OCI-LY1 (cell line): ENCODE results near the gene ZP4.

ENCODE experiments used
- EZH2 ChIP-seq: fragments of 200-600 bp; sonication (generic), shearing (Covaris generic); IDR thresholded peaks from 2 replicates; pipeline ENCODE4 v1.8.0; 2017; ENCODE audit warnings: borderline replicate concordance, mixed run types, mild to moderate bottlenecking, antibody characterized with exemption, low read length, moderate library complexity, mixed read lengths
- TF ChIP-seq, protein P1 (sequence below): fragments of 200-600 bp; sonication (generic), shearing (Covaris generic); IDR thresholded peaks from 2 replicates; pipeline ENCODE4 v1.5.1; 2017; ENCODE audit warnings: mild to moderate bottlenecking, antibody characterized with exemption, low read length, moderate library complexity, mixed read lengths

DNA sequence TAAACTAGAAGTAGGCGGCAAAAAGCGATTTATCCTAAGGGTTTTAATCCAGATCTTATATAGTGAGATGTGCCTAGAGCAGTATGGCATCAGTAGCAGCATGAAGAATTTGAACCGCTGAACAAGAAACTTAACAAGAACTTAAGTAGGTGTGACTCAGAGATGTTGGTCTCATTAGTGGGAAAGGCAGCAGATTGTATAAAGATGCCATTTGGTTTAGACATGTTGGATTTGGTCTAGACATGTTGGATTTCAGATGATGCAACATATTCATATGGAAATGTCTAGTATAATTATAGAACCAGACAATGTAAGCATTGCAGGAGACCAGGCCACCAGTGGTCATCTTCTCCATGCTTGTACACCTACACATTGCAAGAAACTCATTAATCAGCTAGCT is 42.1 kb upstream of the ZP4 start:
- TF ChIP-seq, protein P1, sequence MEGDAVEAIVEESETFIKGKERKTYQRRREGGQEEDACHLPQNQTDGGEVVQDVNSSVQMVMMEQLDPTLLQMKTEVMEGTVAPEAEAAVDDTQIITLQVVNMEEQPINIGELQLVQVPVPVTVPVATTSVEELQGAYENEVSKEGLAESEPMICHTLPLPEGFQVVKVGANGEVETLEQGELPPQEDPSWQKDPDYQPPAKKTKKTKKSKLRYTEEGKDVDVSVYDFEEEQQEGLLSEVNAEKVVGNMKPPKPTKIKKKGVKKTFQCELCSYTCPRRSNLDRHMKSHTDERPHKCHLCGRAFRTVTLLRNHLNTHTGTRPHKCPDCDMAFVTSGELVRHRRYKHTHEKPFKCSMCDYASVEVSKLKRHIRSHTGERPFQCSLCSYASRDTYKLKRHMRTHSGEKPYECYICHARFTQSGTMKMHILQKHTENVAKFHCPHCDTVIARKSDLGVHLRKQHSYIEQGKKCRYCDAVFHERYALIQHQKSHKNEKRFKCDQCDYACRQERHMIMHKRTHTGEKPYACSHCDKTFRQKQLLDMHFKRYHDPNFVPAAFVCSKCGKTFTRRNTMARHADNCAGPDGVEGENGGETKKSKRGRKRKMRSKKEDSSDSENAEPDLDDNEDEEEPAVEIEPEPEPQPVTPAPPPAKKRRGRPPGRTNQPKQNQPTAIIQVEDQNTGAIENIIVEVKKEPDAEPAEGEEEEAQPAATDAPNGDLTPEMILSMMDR = no peak
- TF ChIP-seq EZH2 = no peak
